BJ (cell line): ENCODE data around the gene TBXAS1. TPM values are rescaled to one million over a fixed set of nuclear protein-coding genes. Genes with fewer than 3 reads are reported as not detected.
"Not testable (repeated sequence)": the region's sequence is repeated elsewhere in the genome, so short reads cannot be mapped to it uniquely, and the experiment has no call there.

Experiments
- CTCF ChIA-PET: fragments of 350-600 bp; formaldehyde crosslinking; extraction: SDS; loops from one replicate; lab custom pipeline; 2021; ENCODE audit warnings: antibody characterized with exemption, inconsistent platforms; lab: Yijun Ruan, JAX
- POLR2A ChIA-PET: fragments of 300-600 bp; sonication (Branson Sonifier 250); formaldehyde crosslinking; extraction: SDS; loops from one replicate; lab custom pipeline; 2021; ENCODE audit warnings: antibody characterized with exemption; lab: Charles Lee
- DNase-seq: peaks from one replicate; pipeline ENCODE4 v3.0.0-alpha.2; 2011; ENCODE audit warnings: low read depth
- H3K27me3 ChIP-seq: 2 replicates; pipeline ENCODE4 v1.6.0; 2011; ENCODE audit warnings: low read length; ENCODE audit not compliant: control insufficient read depth, insufficient read depth
- H3K36me3 ChIP-seq: 2 replicates; pipeline ENCODE4 v1.5.1; 2011; ENCODE audit warnings: low read length; ENCODE audit not compliant: control insufficient read depth, insufficient read depth
- H3K4me3 ChIP-seq: 2 replicates; pipeline ENCODE4 v1.5.1; 2011; ENCODE audit warnings: low read depth, mild to moderate bottlenecking, control low read depth, low read length
- polyA plus RNA-seq: library from polyadenylated mRNA; depleted of rRNA; stranded (reverse); fragments of >200 nt; gene quantifications from 2 replicates; pipeline ENCODE4 v1.2.3, GENCODE V29; 2011
- TF ChIP-seq, protein P1 (sequence below): IDR thresholded peaks from 2 replicates; pipeline ENCODE4 v1.5.1; 2011; ENCODE audit warnings: low read depth, mild to moderate bottlenecking, control low read depth, inconsistent platforms, low read length, moderate library complexity; ENCODE audit not compliant: insufficient read depth

The TBXAS1 gene
- polyA plus RNA-seq, 1 experiment = 0.16 TPM

DNA sequence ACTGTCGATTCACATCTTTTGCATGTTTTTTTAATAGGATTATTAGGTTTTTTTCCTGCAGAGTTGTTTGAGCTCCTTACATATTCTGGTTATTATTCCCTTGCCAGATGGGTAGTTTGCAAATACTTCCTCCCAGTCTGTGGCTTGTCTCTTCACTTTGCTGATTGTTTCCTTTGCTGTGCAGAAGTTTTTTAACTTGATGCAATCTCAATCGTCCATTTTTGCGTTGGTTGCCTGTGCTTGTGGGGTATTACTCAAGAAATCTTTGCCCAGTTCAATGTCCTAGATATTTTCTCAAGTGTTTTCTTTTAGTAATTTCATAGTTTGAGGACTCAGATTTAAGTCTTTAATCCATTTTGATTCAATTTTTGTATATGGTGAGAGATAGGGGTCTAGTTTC lies 95.4 kb downstream of the TBXAS1 start:
- ChIA-PET POLR2A (no interaction called here), CTCF (no interaction called here)
- TF ChIP-seq, protein P1, sequence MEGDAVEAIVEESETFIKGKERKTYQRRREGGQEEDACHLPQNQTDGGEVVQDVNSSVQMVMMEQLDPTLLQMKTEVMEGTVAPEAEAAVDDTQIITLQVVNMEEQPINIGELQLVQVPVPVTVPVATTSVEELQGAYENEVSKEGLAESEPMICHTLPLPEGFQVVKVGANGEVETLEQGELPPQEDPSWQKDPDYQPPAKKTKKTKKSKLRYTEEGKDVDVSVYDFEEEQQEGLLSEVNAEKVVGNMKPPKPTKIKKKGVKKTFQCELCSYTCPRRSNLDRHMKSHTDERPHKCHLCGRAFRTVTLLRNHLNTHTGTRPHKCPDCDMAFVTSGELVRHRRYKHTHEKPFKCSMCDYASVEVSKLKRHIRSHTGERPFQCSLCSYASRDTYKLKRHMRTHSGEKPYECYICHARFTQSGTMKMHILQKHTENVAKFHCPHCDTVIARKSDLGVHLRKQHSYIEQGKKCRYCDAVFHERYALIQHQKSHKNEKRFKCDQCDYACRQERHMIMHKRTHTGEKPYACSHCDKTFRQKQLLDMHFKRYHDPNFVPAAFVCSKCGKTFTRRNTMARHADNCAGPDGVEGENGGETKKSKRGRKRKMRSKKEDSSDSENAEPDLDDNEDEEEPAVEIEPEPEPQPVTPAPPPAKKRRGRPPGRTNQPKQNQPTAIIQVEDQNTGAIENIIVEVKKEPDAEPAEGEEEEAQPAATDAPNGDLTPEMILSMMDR = no peak
- Histone ChIP-seq H3K27me3 (peaks cover 3% of the 10 kb centered on the region), H3K36me3 (no peaks in the 10 kb centered on the region), H3K4me3 (no peak overlapping the region)
- no peak for DNase-seq

DNA sequence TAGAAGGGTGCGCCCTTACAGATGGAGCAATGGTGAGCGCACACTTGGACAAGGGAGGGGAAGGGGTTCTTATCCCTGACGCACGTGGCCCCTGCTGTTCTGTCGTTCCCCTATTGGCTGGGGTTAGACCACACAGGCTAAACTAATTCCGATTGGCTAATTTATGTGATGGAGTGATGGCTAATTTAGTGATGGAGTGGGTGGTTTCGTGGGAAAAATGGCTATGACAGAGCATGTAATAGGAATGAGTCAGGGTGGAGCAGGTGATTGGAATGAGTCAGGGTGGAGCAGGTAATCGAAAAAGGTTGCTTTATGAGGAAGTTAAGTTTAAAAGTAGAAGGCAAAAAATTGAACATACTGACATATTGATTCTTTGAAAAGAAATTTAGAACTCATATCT lies 100.2 kb downstream of the TBXAS1 start:
- CTCF ChIA-PET, H3K36me3 ChIP-seq: not testable (repeated sequence)

DNA sequence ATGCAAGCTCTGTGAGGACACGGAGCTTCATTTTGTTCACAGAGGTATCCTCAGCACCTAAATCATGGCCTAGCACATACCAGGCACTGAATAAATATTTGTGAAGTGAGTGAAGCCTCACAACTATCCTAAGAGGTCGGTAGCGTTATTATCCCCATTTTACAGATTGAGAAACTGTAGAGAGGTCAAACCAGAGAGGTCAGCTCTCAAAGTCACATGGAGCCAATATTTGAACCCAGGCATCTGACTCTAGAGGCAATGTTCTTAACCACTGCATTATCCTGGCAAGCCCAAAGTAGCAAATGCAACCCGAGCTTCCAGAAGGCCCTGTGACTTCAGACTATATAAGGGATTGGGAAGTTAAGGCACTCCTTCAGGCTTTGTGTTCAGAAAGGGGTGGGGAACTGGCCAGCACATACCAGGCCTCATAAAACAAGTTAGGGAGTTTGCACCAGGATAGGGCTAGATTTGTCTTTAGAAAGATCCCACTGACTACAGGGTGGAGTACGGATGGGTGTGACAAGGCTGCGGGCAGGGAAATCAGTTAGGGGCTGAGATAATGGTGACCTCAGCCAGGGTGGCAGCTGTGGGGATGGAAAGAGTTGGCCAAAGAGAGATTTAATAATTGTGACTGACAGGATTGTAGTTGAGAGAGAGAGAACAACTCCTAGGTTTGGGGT lies 101.4 kb downstream of the TBXAS1 start:
- ChIA-PET POLR2A (no interaction called here), CTCF (no interaction called here)

More for the DNA sequence above, 100.2 kb downstream of the TBXAS1 start:
- DNase-seq, H3K27me3 ChIP-seq, POLR2A ChIA-PET, H3K4me3 ChIP-seq: not testable (repeated sequence)

DNA sequence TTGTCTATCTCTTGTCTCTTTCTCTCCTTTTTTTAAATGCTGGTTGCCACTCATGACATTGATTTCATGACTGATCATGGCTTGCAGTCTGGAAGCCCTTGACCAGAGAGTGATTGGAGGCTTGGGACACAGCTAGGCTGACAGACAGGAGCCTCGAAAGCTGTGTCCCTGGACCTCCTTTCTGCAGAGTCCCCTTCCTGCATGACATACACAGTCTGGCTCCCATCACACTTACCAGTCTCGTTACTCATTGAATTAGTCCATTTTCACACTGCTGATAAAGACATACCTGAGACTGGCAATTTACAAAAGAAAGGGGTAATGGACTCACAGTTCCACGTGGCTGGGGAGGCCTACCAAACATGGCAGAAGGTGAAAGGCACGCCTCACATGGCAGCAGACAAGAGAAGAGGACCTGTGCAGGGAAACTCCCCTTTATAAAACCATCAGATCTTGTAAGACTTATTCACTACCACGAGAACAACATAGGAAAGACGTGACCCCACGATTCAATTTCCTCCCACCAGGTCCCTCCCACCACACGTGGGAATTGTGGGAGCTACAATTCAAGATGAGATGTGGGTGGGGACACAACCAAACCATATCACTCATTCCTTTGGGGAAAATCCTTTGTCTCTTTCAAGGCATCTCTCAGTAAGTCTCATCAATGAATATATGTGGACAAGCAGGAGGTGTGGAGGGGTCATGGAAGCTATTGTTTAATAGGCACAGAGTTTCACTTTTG lies 102.3 kb downstream of the TBXAS1 start:
- CTCF ChIA-PET = no interaction called here
- TF ChIP-seq, protein P1 = no peak
- Histone ChIP-seq H3K4me3 (no peak overlapping the region), H3K36me3 (no peaks in the 10 kb centered on the region), H3K27me3 (no peaks in the 10 kb centered on the region; the same call in 1 of the 2 replicates)
- POLR2A ChIA-PET = no interaction called here
- DNase-seq = no peak

More for the DNA sequence above, 101.4 kb downstream of the TBXAS1 start:
- no peak overlapping the region for H3K4me3 ChIP-seq
- no peaks in the 10 kb centered on the region for H3K27me3 ChIP-seq
- TF ChIP-seq, protein P1 = no peak
- H3K36me3 ChIP-seq = no peaks in the 10 kb centered on the region
- no peak for DNase-seq

DNA sequence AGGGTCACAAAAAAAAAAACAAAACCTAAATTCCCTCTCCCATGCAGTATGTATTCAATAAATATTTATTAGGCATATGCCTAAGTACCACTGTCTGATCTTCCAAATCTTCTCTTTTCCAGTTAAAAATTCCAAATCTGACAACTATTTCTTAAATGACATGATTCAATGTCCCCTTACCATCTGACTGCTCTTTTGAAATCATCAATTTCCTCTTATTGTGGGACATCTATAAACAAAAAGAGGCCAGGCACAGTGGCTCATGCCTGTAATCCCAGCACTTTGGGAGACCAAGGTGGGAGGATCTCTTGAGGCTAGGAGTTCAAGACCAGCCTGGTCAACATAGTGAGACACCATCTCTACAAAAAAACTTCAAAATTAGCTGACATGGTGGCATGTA lies 103.5 kb downstream of the TBXAS1 start:
- Histone ChIP-seq H3K36me3 (no peaks in the 10 kb centered on the region), H3K4me3 (no peak overlapping the region), H3K27me3 (no peaks in the 10 kb centered on the region; the same call in 1 of the 2 replicates)
- TF ChIP-seq, protein P1 = no peak
- CTCF ChIA-PET = no interaction called here
- POLR2A ChIA-PET = no interaction called here
- no peak for DNase-seq
